Ovary (tissue), 9 donors: ENCODE results near the gene SPG11. TPM values are rescaled to one million over a fixed set of nuclear protein-coding genes. Genes with fewer than 3 reads are reported as not detected.

Experiments
- DNase-seq, 5 donors: peaks; one replicate each; pipeline ENCODE4 v3.0.0-alpha.2; 2019 to 2020
- H3K27ac ChIP-seq, 2 donors: fragments of 200-600 bp; one replicate each; pipeline versions ENCODE4 v1.5.1 to v1.8.0; 2019 to 2022
- H3K27me3 ChIP-seq: fragments of 200-600 bp; one replicate; pipeline ENCODE4 v1.8.0; 2022
- H3K36me3 ChIP-seq: fragments of 200-600 bp; sonication (generic); one replicate; pipeline ENCODE4 v1.5.1; 2019
- H3K4me1 ChIP-seq: one replicate; pipeline ENCODE4 v1.8.1; 2013; ENCODE audit warnings: mild to moderate bottlenecking, moderate library complexity; ENCODE audit not compliant: insufficient read depth
- H3K4me3 ChIP-seq: fragments of 200-600 bp; sonication (generic); one replicate; pipeline ENCODE4 v1.5.1; 2017
- H3K9me3 ChIP-seq, 2 donors: fragments of 200-600 bp in 1 of 2; sonication (generic) in 1 of 2; one replicate each; pipeline versions ENCODE4 v1.5.1 to v1.8.1; 2013 to 2019; ENCODE audit warnings: mild to moderate bottlenecking in 1 of 2, moderate library complexity in 1 of 2
- CTCF ChIP-seq, 3 donors: fragments of 450-650 bp in 2 of 3; fragments of 200-600 bp in 1 of 3; IDR thresholded peaks; one replicate each; pipeline versions ENCODE4 v1.5.1 to v1.8.0; 2016 to 2022; ENCODE audit warnings: antibody characterized with exemption in 3 of 3, mild to moderate bottlenecking in 1 of 3
- EP300 ChIP-seq: sonication (generic); formaldehyde crosslinking; IDR thresholded peaks from one replicate; pipeline ENCODE4 v1.6.1; 2017; ENCODE audit warnings: antibody characterized with exemption
- POLR2A ChIP-seq: fragments of 450-650 bp; IDR thresholded peaks from one replicate; pipeline ENCODE4 v1.6.1; 2017; ENCODE audit warnings: antibody characterized with exemption, mild to moderate bottlenecking, moderate library complexity
- WGBS, 3 donors: extraction: QIAGEN DNeasy Blood & Tissue Kit in 1 of 3; methylation state at CpG; one replicate each; pipeline versions ENCODE4 v1.1.5 to v1.1.7; 2013 to 2017; 5-methylcytosine and 5-hydroxymethylcytosine counted together
- intact Hi-C, 4 donors: fragments of 100-400 bp; cut with DNase I; formaldehyde crosslinking; loops; one replicate each; pipeline versions ENCODE4 v1.11.0 to v1.15.1; 2022 to 2023
- polyA plus RNA-seq, 2 donors: library from polyadenylated mRNA; stranded (reverse); fragments of 200-250 nt in 1 of 2; fragments of 350-450 nt in 1 of 2; fragmentation: Illumina TruSeq in 1 of 2; extraction: RNeasy Lipid Tissue Mini Kit (QIAGEN cat#74804) in 1 of 2; gene quantifications; one replicate each; pipeline ENCODE4 v1.2.3, GENCODE V29; 2013 to 2014
- total RNA-seq, 7 donors: library from RNA; depleted of rRNA in 2 of 7; stranded (reverse); fragments of >200 nt in 2 of 7; fragmentation: NEBNext Ultra II Directional in 3 of 7; extraction: Animal tissue kit (Norgen Biotek cat#: 25700) in 3 of 7; gene quantifications; one replicate each; pipeline versions ENCODE4 v1.1.0 to v1.2.4, GENCODE V29; 2016 to 2023
- donor health status: DM: no; HTN: no; CAD: no; lungs with moderate emphysema.
- donor health status: DM: no; HTN: no; CAD: no.
- donor health status: Bipolar disorder and iron deficiency.
- donor health status: DM: yes; HTN: yes; CAD: no.
- donor health status: DM: no; HTN: no; CAD: no.
- donor health status: DM: yes; HTN: yes; CAD: no.

Gene SPG11
- total and polyA plus RNA-seq, 9 donors: 25.4 to 79.8 (median 53.5) TPM

- no peak overlapping the region for H3K27ac ChIP-seq
- 96 to 97% (median 96%) methylated on average over 3 of the region's 3 CpGs for WGBS, 3 donors
- DNase-seq: no peak
- TF ChIP-seq EP300 (no peak), CTCF (IDR thresholded peaks at IDR 0.05) (no peak), POLR2A (no peak)
- intact Hi-C loops: no loop called here
- peaks cover 4% of the 10 kb centered on the region for H3K36me3 ChIP-seq
- H3K4me1 ChIP-seq: peaks cover 3% of the 10 kb centered on the region
- H3K27me3 ChIP-seq: no peaks in the 10 kb centered on the region
- no peak overlapping the region for H3K4me3 ChIP-seq
- H3K9me3 ChIP-seq: no peaks in the 10 kb centered on the region
Observed at GRCh38 chr15:44659056-44659455, 4.4 kb downstream of the SPG11 start.

DNA sequence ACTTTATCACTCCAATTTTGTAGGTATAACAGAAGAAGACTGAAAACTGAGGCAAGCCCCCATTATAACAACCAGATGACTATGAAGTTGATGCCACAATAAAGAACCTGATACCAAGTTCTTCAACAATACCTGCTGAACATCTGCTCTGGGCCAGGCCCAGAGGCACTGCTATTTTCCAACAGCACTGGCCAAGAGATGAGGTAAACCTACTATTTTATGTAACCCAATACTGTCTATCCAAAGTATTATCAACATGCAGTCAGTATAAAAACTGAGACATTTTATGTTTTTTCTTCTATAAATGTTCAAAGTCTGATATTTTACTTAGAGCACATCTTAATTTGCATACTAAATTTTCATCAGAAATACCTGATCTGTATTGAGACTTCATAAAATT, 6.1 kb downstream of the SPG11 start:
- intact Hi-C loops: no loop called here
- Histone ChIP-seq H3K4me1 (peaks cover 2% of the 10 kb centered on the region), H3K36me3 (peaks cover 4% of the 10 kb centered on the region), H3K4me3 (no peak overlapping the region), H3K9me3 (no peaks in the 10 kb centered on the region), H3K27ac (no peak overlapping the region), H3K27me3 (no peaks in the 10 kb centered on the region)
- no peak for TF ChIP-seq CTCF (IDR thresholded peaks at IDR 0.05)
- TF ChIP-seq POLR2A: no peak
- no peak for TF ChIP-seq EP300
- DNase-seq: no peak

GRCh38 chr15:44656913-44657312, 6.5 kb downstream of the SPG11 start:
- intact Hi-C loops: no loop called here
- DNase-seq: no peak
- H3K36me3 ChIP-seq: peaks cover 4% of the 10 kb centered on the region
- no peaks in the 10 kb centered on the region for H3K9me3 ChIP-seq
- no peak overlapping the region for H3K4me3 ChIP-seq
- no peaks in the 10 kb centered on the region for H3K27me3 ChIP-seq
- no peaks in the 10 kb centered on the region for H3K4me1 ChIP-seq
- no peak overlapping the region for H3K27ac ChIP-seq
- TF ChIP-seq CTCF (IDR thresholded peaks at IDR 0.05) (no peak), EP300 (no peak), POLR2A (no peak)
- WGBS, 3 donors: 78 to 88% (median 85%) methylated on average over 3 of the region's 3 CpGs

- no peak overlapping the region for H3K4me3 ChIP-seq
- no peak overlapping the region for H3K27ac ChIP-seq
- H3K9me3 ChIP-seq: no peaks in the 10 kb centered on the region
- DNase-seq: no peak
- no peaks in the 10 kb centered on the region for H3K27me3 ChIP-seq
- TF ChIP-seq EP300 (no peak), CTCF (IDR thresholded peaks at IDR 0.05) (no peak), POLR2A (no peak)
- H3K36me3 ChIP-seq: peaks cover 4% of the 10 kb centered on the region
- WGBS, 3 donors: 83 to 91% (median 85%) methylated on average over 1 of the region's 1 CpG
- H3K4me1 ChIP-seq: no peaks in the 10 kb centered on the region
- intact Hi-C loops: no loop called here
Observed at GRCh38 chr15:44656298-44656697, 7.2 kb downstream of the SPG11 start.

DNA sequence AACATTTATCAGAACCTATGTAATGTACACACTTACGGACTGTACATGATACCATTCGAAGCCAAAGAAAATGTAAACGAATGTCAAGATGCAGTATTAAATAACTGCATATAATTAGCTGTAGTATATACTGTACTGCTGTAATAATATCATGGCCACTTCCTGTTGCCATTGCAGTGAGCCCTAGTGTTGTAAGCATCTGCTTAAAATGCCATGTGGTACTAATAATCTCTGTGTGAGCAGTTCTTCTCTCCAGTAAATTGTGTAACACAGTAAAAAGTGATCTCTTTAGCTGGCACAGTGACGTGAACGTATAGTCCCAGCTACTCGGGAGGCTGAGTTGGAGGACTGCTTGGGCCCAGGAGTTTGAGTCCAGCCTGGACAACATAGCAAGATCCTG, 8.6 kb downstream of the SPG11 start:
- 91 to 96% (median 94%) methylated on average over 6 of the region's 6 CpGs for WGBS, 3 donors
- intact Hi-C loops: no loop called here
- Histone ChIP-seq H3K36me3 (peaks cover 4% of the 10 kb centered on the region), H3K4me1 (no peaks in the 10 kb centered on the region), H3K27ac (no peak overlapping the region), H3K27me3 (no peaks in the 10 kb centered on the region), H3K9me3 (no peaks in the 10 kb centered on the region), H3K4me3 (no peak overlapping the region)
- no peak for DNase-seq
- no peak for TF ChIP-seq POLR2A
- TF ChIP-seq EP300: no peak
